Stomach (tissue), 4 donors: ENCODE data around the gene DMPK.

Experiments
- EP300 ChIP-seq: sonication (generic); formaldehyde crosslinking; IDR thresholded peaks from one replicate; pipeline ENCODE4 v1.6.1; 2017; ENCODE audit warnings: antibody characterized with exemption
- POLR2A ChIP-seq, 4 donors: fragments of 450-650 bp; IDR thresholded peaks; one replicate each; pipeline ENCODE4 v1.6.1; 2016; ENCODE audit warnings: antibody characterized with exemption in 4 of 4, control low read depth in 2 of 4, mild to moderate bottlenecking in 1 of 4, moderate library complexity in 1 of 4
- TF ChIP-seq, protein P1 (sequence below), 7 experiments: fragments of 450-650 bp in 4 of 7; fragments of 200-600 bp in 3 of 7; sonication (generic) in 3 of 7; IDR thresholded peaks; one replicate each; pipeline ENCODE4 v1.5.1; 2016 to 2019; ENCODE audit warnings: antibody characterized with exemption in 7 of 7, control low read depth in 2 of 7, mild to moderate bottlenecking in 1 of 7

DNA sequence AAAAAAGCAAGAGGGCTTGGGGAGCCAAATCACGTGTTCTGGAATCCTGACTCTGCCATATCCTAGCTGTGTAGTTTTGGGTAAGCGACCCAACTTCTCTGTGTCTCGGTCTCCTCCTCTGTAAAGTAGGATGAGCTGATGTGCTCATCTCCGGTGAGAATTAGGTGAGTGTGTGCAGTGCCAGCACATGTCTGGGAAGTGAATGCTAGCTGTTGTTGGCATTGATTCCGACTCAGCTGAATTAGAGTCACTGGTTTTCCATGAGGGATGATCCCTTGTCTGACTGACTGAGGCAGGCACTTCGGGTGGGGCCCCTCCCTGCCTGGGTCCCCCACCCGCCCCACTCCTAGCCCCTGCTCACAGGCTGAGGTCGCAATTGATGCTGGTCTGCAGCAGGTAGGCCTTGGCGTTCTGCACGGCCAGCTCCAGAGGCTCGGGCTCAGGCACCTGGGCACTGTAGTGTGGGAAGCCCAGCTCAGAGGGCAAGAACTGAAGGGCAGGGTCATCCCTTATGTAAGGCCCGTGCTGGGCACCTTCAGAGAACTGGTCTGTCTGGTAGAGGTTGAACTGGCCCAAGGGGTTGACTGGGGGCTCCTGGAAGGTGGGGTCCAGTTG, 32.0 kb upstream of the DMPK start:
- TF ChIP-seq, protein P1, sequence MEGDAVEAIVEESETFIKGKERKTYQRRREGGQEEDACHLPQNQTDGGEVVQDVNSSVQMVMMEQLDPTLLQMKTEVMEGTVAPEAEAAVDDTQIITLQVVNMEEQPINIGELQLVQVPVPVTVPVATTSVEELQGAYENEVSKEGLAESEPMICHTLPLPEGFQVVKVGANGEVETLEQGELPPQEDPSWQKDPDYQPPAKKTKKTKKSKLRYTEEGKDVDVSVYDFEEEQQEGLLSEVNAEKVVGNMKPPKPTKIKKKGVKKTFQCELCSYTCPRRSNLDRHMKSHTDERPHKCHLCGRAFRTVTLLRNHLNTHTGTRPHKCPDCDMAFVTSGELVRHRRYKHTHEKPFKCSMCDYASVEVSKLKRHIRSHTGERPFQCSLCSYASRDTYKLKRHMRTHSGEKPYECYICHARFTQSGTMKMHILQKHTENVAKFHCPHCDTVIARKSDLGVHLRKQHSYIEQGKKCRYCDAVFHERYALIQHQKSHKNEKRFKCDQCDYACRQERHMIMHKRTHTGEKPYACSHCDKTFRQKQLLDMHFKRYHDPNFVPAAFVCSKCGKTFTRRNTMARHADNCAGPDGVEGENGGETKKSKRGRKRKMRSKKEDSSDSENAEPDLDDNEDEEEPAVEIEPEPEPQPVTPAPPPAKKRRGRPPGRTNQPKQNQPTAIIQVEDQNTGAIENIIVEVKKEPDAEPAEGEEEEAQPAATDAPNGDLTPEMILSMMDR (IDR thresholded peaks at IDR 0.05), result no peak
- TF ChIP-seq POLR2A (IDR thresholded peaks at IDR 0.05) (no peak), EP300 (no peak)
